Spleen (tissue), 7 donors: ENCODE data around the gene CISH.

Experiments used
- CTCF ChIP-seq, 11 experiments: fragments of 200-600 bp in 7 of 11; fragments of 450-650 bp in 4 of 11; sonication (generic) in 4 of 11; IDR thresholded peaks in 8 of 11; conservative IDR thresholded peaks in 3 of 11; 1 replicate in 7 of 11; 2 replicates in 4 of 11; pipeline versions ENCODE4 v1.4.0 to v1.8.0; 2016 to 2021; ENCODE audit warnings: antibody characterized with exemption in 11 of 11, inconsistent platforms in 4 of 11, mild to moderate bottlenecking in 1 of 11
- POLR2A ChIP-seq, 3 donors: fragments of 450-650 bp; IDR thresholded peaks; one replicate each; pipeline ENCODE4 v1.5.1; 2017; ENCODE audit warnings: antibody characterized with exemption in 3 of 3, mild to moderate bottlenecking in 1 of 3
- POLR2AphosphoS5 ChIP-seq, 3 donors: sonication (generic); formaldehyde crosslinking; IDR thresholded peaks; one replicate each; pipeline ENCODE4 v1.5.1; 2017; ENCODE audit warnings: antibody characterized with exemption in 3 of 3
- donor health status: DM: no; HTN: no; CAD: no; lungs with moderate emphysema.
- donor health status: DM: no; HTN: no; CAD: no.
- donor health status: DM: no; HTN: no; CAD: no.

DNA sequence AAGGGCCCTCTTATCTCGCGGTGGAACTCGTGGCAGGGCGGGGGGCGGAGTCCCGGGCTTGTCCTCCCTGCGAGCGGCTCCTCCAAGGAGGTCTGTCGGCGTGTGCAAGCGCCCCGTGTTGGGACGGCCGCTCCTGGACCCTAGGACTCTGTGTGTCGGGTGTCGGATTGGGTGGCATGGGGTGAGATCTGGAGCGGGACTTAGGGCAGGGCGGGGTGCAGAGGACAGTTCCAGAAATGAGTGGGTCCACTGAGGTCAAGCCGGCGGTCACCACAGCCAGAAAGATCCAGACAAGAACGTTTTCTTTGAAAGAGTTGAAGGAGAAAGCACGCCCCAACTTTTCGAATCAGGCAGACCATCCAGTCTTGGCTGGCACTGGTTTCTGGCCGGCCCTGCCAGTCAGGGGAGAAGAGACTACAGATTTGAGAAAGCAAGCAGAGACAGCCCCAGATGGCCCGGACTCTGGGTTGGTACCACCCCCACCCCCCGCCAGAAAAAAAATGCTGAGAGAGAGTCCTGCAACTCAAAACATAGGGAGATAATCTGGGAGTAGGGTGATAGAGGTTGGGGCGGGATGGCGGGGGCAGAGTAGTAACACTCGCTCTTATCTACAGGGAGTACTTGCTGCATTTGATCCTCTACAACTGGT lies 784 bp upstream of the CISH start:
- TF ChIP-seq POLR2A (IDR thresholded peaks at IDR 0.05) (no peak), CTCF (IDR thresholded peaks at IDR 0.05 in 8 of 11, conservative IDR thresholded peaks at IDR 0.05 in 3 of 11) (no peak), POLR2AphosphoS5 (IDR thresholded peaks at IDR 0.05) (no peak)
